Fibroblast of mammary gland (primary cell): ENCODE measurements around the gene ROPN1.
A peak's percentile ranks its signal among the peaks of the same experiment; 100 is the strongest.
"Not testable (repeated sequence)": the region's sequence is repeated elsewhere in the genome, so short reads cannot be mapped to it uniquely, and the experiment has no call there.

ENCODE experiments used
- DNase-seq: peaks from one replicate; pipeline ENCODE4 v3.0.0-alpha.2; 2010; ENCODE audit warnings: low read depth
- H3K4me3 ChIP-seq: 2 replicates; pipeline ENCODE4 v1.5.1; 2011; ENCODE audit warnings: low read depth, mild to moderate bottlenecking, low read length, moderate library complexity; ENCODE audit not compliant: control insufficient read depth
- CTCF ChIP-seq: conservative IDR thresholded peaks from 2 replicates; pipeline ENCODE4 v1.5.1; 2011; ENCODE audit warnings: low read depth, low read length, inconsistent platforms; ENCODE audit not compliant: control insufficient read depth, insufficient read depth

Gene ROPN1

GRCh38 chr3:123991730-123992588, at the start of gene ROPN1:
TSS of gene ROPN1 (minus strand) at chr3:123992124. CDS start at chr3:123980481, 11,643 bp downstream.
- not testable (repeated sequence) for H3K4me3 ChIP-seq, DNase-seq

- DNase-seq, result no peak
- no peak for TF ChIP-seq CTCF
- no peak overlapping the region for H3K4me3 ChIP-seq
Measured at GRCh38 chr3:124041553-124041952, 49.6 kb upstream of the ROPN1 start.

GRCh38 chr3:124037326-124037725, 45.4 kb upstream of the ROPN1 start:
- no peak overlapping the region for H3K4me3 ChIP-seq
- DNase-seq, result no peak
- no peak for TF ChIP-seq CTCF

DNA sequence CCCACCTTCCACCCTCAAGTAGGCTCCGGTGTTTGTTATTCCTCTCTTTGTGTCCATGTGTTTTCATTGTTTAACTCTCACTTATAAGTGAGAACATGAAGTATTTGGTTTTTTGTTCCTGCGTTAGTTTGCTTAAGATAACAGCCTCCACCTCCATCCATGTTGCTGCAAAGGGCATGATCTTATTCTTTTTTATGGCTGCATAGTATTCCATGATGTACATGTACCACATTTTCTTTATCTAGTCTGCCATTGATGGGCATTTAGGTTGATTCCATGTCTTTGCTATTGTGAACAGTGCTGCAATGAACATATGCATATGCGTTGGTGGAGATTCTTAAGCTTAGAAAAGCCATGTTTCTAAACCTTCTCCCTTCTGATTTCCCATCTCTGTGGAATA, 44.3 kb upstream of the ROPN1 start:
- not testable (repeated sequence) for DNase-seq, H3K4me3 ChIP-seq

- TF ChIP-seq CTCF, result no peak
- no peak overlapping the region for H3K4me3 ChIP-seq
- DNase-seq, result no peak
Measured at GRCh38 chr3:124035463-124036121, 43.7 kb upstream of the ROPN1 start.

DNA sequence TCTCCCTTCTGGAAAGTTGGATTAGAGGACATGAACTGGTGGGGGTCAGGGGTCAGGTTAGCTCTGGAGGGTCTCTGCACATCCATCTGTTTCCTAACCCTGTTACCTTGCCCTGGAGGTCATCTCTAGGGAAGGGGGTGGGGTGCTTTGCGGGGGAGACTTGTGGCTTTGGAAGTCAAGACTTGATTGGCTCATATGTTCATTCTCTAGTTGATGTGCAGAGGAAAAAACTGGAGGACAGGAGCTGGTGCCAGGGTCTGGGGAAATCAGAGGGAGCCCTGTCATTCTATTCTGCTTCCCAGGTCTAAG, 42.9 kb upstream of the ROPN1 start:
- no peak for DNase-seq
- no peak for TF ChIP-seq CTCF
- H3K4me3 ChIP-seq, result no peak overlapping the region

GRCh38 chr3:124034016-124034843, 42.3 kb upstream of the ROPN1 start:
- H3K4me3 ChIP-seq, result peak overlapping the region; percentile 27
- DNase-seq, result peak; percentile 1

More at GRCh38 chr3:124034016-124034843, 42.3 kb upstream of the ROPN1 start:
- TF ChIP-seq CTCF, result no peak
